Ascending aorta (tissue), 2 donors: Measurements from ENCODE around the gene SLC37A1. TPM values are rescaled to one million over a fixed set of nuclear protein-coding genes. Genes with fewer than 3 reads are reported as not detected.

Experiments
- DNase-seq, 2 donors: peaks; one replicate each; pipeline ENCODE4 v3.0.0-alpha.2; 2019; ENCODE audit warnings: low spot score in 2 of 2
- H3K27ac ChIP-seq, 2 donors: fragments of 200-600 bp; sonication (generic); one replicate each; pipeline ENCODE4 v1.5.1; 2016 to 2017; ENCODE audit warnings: mild to moderate bottlenecking in 1 of 2
- H3K27me3 ChIP-seq: fragments of 200-600 bp; sonication (generic); one replicate; pipeline ENCODE4 v1.5.1; 2017
- H3K36me3 ChIP-seq, 2 donors: fragments of 200-600 bp; sonication (generic); one replicate each; pipeline ENCODE4 v1.5.1; 2016
- H3K4me1 ChIP-seq, 2 donors: fragments of 200-600 bp; sonication (generic); one replicate each; pipeline ENCODE4 v1.5.1; 2016 to 2017; ENCODE audit warnings: mild to moderate bottlenecking in 1 of 2
- H3K4me3 ChIP-seq, 2 donors: fragments of 200-600 bp; sonication (generic); one replicate each; pipeline ENCODE4 v1.5.1; 2016 to 2017; ENCODE audit warnings: mild to moderate bottlenecking in 1 of 2
- H3K9me3 ChIP-seq, 2 donors: fragments of 200-600 bp; sonication (generic); one replicate each; pipeline ENCODE4 v1.5.1; 2016
- CTCF ChIP-seq, 3 experiments: fragments of 200-600 bp in 2 of 3; fragments of 450-650 bp in 1 of 3; sonication (generic) in 2 of 3; IDR thresholded peaks; one replicate each; pipeline ENCODE4 v1.5.1; 2016 to 2019; ENCODE audit warnings: antibody characterized with exemption in 3 of 3, mild to moderate bottlenecking in 1 of 3, moderate library complexity in 1 of 3
- intact Hi-C: fragments of 100-400 bp; cut with DNase I; formaldehyde crosslinking; loops from one replicate; pipeline ENCODE4 v1.15.1; 2023
- total RNA-seq: library from RNA; depleted of rRNA; stranded (reverse); fragments of >200 nt; gene quantifications from one replicate; pipeline ENCODE4 v1.1.0, GENCODE V29; 2016

Gene SLC37A1
- total RNA-seq, 1 donor from 2014 or later, result 8.7 TPM

DNA sequence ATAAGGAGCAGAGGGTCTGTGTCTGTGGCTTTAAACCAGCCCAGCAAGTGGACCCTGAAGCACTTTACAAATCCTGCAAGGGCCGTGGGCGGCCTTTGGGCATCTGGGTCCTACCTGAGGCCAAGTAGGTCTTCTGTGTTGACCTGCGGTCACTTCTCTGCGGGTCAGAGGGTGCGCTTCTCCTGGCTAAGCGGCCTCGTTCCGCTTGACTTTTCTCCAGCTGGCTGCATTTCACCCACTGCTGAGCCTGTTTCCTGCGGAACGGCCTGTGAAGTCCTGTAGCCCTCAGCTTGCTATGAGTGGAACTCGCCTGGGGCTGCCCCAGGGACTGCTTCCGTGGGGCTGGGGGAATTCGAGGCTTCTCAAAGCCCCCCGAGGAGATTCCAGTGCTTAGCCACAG lies 43.3 kb downstream of the SLC37A1 start:
- Histone ChIP-seq H3K27ac (no peak overlapping the region), H3K9me3 (no peaks in the 10 kb centered on the region), H3K4me1 (no peaks in the 10 kb centered on the region), H3K36me3 (peaks cover 15 to 29% of the 10 kb centered on the region in 2 donors), H3K4me3 (no peak overlapping the region), H3K27me3 (no peaks in the 10 kb centered on the region)
- DNase-seq, result peak in 1 of 2 donors; percentile 34
- intact Hi-C loops, result no loop called here
- TF ChIP-seq CTCF (IDR thresholded peaks at IDR 0.05), result no peak

DNA sequence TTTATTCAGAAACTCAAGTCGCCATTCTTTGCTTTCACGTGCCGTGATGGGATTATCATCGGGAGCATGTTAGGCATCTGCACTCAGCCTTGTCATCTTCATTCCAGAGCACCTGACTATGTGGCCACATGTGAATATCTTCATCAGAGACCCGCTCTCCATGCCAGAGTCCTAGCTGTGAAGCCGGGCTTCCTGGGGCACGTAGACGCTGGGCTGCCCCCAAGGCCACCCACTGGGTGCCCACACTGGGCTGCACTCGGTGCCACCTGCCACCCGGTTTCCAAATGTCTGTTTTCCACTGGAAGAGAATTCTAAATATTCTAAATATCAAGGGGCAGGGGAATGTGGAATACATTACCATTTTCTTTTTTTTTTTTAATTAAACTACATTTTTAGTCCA lies 43.8 kb downstream of the SLC37A1 start:
- no peak for TF ChIP-seq CTCF (IDR thresholded peaks at IDR 0.05)
- peak in 1 of 2 donors; percentile 39 for DNase-seq
- Histone ChIP-seq H3K4me1 (no peaks in the 10 kb centered on the region), H3K27ac (no peak overlapping the region), H3K27me3 (no peaks in the 10 kb centered on the region), H3K9me3 (no peaks in the 10 kb centered on the region), H3K36me3 (peaks cover 18 to 29% of the 10 kb centered on the region in 2 donors), H3K4me3 (no peak overlapping the region)
- intact Hi-C loops, result no loop called here

DNA sequence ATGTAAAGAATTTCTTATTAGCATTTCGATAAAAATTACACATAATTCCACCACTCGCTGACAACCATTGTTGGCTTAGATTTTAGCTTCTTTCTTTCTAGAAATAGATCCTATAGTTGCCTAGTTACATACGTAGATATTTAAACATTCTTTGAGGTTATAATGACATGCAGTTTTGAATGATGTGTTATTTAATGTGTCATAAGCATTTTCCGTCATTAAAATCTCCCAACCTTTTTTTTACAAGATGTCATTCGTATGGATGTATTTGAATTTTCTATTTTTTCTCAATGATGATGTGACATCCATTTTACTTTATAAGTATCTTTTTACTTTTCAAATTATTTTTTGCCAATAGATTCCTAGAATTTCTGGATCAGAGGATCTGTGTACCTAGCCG lies 44.7 kb downstream of the SLC37A1 start:
- no peak overlapping the region for H3K27ac ChIP-seq
- intact Hi-C loops, result no loop called here
- no peaks in the 10 kb centered on the region for H3K27me3 ChIP-seq
- no peaks in the 10 kb centered on the region for H3K9me3 ChIP-seq
- no peak overlapping the region for H3K4me3 ChIP-seq
- no peak for DNase-seq
- H3K36me3 ChIP-seq, result peaks cover 20 to 29% of the 10 kb centered on the region in 2 donors
- TF ChIP-seq CTCF (IDR thresholded peaks at IDR 0.05), result no peak
- no peaks in the 10 kb centered on the region for H3K4me1 ChIP-seq

DNA sequence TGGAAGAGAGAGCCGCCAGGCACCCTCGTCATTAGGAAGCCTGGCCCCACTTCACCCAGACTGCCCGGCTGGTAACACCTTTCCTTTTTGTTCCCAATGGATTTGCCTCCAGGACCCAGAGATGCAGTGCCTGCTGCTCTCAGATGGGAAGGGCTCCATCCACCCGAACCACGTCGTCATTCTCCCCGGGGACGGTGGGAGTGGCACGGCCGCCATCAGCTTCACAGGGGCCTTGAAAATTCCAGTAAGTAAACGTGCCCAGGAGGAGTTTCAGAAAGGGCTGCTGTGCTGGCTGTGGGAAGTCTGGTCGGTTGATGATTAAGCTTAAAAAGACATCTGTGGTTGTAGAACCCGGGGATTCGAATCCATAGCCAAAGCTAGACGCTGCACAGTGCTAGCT lies 45.2 kb downstream of the SLC37A1 start:
- H3K9me3 ChIP-seq, result no peaks in the 10 kb centered on the region
- H3K27me3 ChIP-seq, result no peaks in the 10 kb centered on the region
- H3K36me3 ChIP-seq, result peaks cover 20 to 29% of the 10 kb centered on the region in 2 donors
- H3K4me1 ChIP-seq, result no peaks in the 10 kb centered on the region
- no peak overlapping the region for H3K4me3 ChIP-seq
- no peak overlapping the region for H3K27ac ChIP-seq
- intact Hi-C loops, result no loop called here
- TF ChIP-seq CTCF (IDR thresholded peaks at IDR 0.05), result no peak
- peak in 1 of 2 donors; percentile 46 for DNase-seq

DNA sequence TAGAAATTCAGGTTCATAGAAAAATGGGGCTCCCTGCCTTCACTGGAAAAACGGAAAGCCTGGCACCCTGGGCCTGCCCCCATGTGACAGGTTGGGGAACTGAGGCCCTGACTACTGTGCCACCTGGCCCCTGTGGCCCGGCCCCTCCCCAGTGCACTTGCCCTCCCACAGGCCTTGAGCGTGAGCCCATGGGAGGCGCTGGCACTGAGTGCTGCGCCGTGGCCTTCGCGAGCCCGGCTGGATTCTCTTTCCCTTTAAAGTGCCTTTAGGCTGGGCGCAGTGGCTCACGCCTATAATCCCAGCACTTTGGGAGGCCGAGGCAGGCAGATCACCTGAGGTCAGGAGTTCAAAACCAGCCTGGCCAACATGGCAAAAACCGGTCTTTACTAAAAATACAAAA lies 45.7 kb downstream of the SLC37A1 start:
- no peaks in the 10 kb centered on the region for H3K4me1 ChIP-seq
- no peaks in the 10 kb centered on the region for H3K9me3 ChIP-seq
- no peak for TF ChIP-seq CTCF (IDR thresholded peaks at IDR 0.05)
- H3K4me3 ChIP-seq, result no peak overlapping the region
- H3K36me3 ChIP-seq, result peaks cover 21 to 26% of the 10 kb centered on the region in 2 donors
- H3K27me3 ChIP-seq, result no peaks in the 10 kb centered on the region
- DNase-seq, result peak in 1 of 2 donors; percentile 52
- intact Hi-C loops, result no loop called here
- H3K27ac ChIP-seq, result no peak overlapping the region
